Small intestine (tissue), 7 donors: ENCODE results near the gene KLF17. TPM values are rescaled to one million over a fixed set of nuclear protein-coding genes. Genes with fewer than 3 reads are reported as not detected.

Source experiments
- DNase-seq, 2 donors: peaks; one replicate each; pipeline versions ENCODE4 v3.0.0 to v3.0.0-alpha.2; 2013
- FAIRE-seq: peaks from 2 replicates; lab custom pipeline; 2012; peaks lifted over from hg19 to GRCh38; lab: Jason Lieb, UNC
- H3K27ac ChIP-seq, 3 donors: one replicate each; pipeline ENCODE4 v1.5.1; 2013; ENCODE audit warnings: low read length in 2 of 3, mild to moderate bottlenecking in 2 of 3, control low read depth in 1 of 3, inconsistent platforms in 1 of 3, low read depth in 1 of 3, moderate library complexity in 1 of 3
- H3K27me3 ChIP-seq, 3 donors: one replicate each; pipeline ENCODE4 v1.6.1; 2013; ENCODE audit warnings: low read length in 3 of 3, inconsistent platforms in 1 of 3; ENCODE audit not compliant: control insufficient read depth in 3 of 3, insufficient read depth in 3 of 3
- H3K36me3 ChIP-seq, 3 donors: one replicate each; pipeline ENCODE4 v1.6.1; 2013; ENCODE audit warnings: low read length in 3 of 3, inconsistent platforms in 1 of 3, low read depth in 1 of 3, mild to moderate bottlenecking in 1 of 3, moderate library complexity in 1 of 3; ENCODE audit not compliant: control insufficient read depth in 3 of 3, insufficient read depth in 2 of 3
- H3K4me1 ChIP-seq, 3 donors: one replicate each; pipeline ENCODE4 v1.6.1; 2013; ENCODE audit warnings: low read length in 2 of 3, inconsistent platforms in 1 of 3, low read depth in 1 of 3, mild to moderate bottlenecking in 1 of 3, moderate library complexity in 1 of 3; ENCODE audit not compliant: control insufficient read depth in 3 of 3, insufficient read depth in 2 of 3
- H3K4me3 ChIP-seq, 3 donors: one replicate each; pipeline ENCODE4 v1.5.1; 2013; ENCODE audit warnings: low read length in 3 of 3, control low read depth in 1 of 3, inconsistent platforms in 1 of 3, low read depth in 1 of 3, mild to moderate bottlenecking in 1 of 3, moderate library complexity in 1 of 3
- H3K9me3 ChIP-seq, 2 donors: one replicate each; pipeline ENCODE4 v1.6.1; 2013; ENCODE audit warnings: low read depth in 1 of 2, low read length in 1 of 2; ENCODE audit not compliant: control insufficient read depth in 2 of 2, insufficient read depth in 1 of 2
- WGBS, 3 donors: extraction: QIAGEN DNeasy Blood & Tissue Kit; methylation state at CpG; one replicate each; pipeline ENCODE4 v1.1.7; 2013; 5-methylcytosine and 5-hydroxymethylcytosine counted together
- polyA plus RNA-seq, 4 donors: library from polyadenylated mRNA; stranded (reverse) in 3 of 4; unstranded in 1 of 4; fragments of 200-250 nt in 3 of 4; fragments of 120-200 nt in 1 of 4; gene quantifications; one replicate each; pipeline versions ENCODE4 v1.2.1 to v1.2.3, GENCODE V29; 2013
- donor health status: healthy with polysubstance abuse.
- donor health status: control.
- donor health status: control.
- donor health status: Bipolar disorder and iron deficiency.
- donor health status: healthy.

KLF17 gene
- polyA plus RNA-seq, 4 donors, result 0.06 TPM; not detected in 3

- peaks cover 0 to 5% (median 0%) of the 10 kb centered on the region in 3 donors for H3K27me3 ChIP-seq
- H3K36me3 ChIP-seq, result no peaks in the 10 kb centered on the region
- H3K9me3 ChIP-seq, result no peaks in the 10 kb centered on the region
- no peak overlapping the region for H3K27ac ChIP-seq
- FAIRE-seq, result no peak
- H3K4me3 ChIP-seq, result no peak overlapping the region
- H3K4me1 ChIP-seq, result no peaks in the 10 kb centered on the region
- 43 to 73% (median 57%) methylated on average over 7 of the region's 7 CpGs for WGBS, 3 donors
- DNase-seq, result no peak
Measured at GRCh38 chr1:44101328-44101727, 17.3 kb upstream of the KLF17 start.

GRCh38 chr1:44103270-44104131 lies 15.1 kb upstream of the KLF17 start:
- no peaks in the 10 kb centered on the region for H3K4me1 ChIP-seq
- H3K4me3 ChIP-seq, result no peak overlapping the region
- H3K27me3 ChIP-seq, result peaks cover 0 to 5% (median 2%) of the 10 kb centered on the region in 3 donors
- no peaks in the 10 kb centered on the region for H3K36me3 ChIP-seq
- DNase-seq (peak; percentile 11 to 21), FAIRE-seq (no peak)
- 65 to 75% (median 67%) methylated on average over 46 of the region's 46 CpGs for WGBS, 3 donors
- H3K9me3 ChIP-seq, result no peaks in the 10 kb centered on the region
- H3K27ac ChIP-seq, result no peak overlapping the region

GRCh38 chr1:44105810-44106209 lies 12.8 kb upstream of the KLF17 start:
- 73 to 77% (median 76%) methylated on average over 3 of the region's 3 CpGs for WGBS, 3 donors
- H3K4me3 ChIP-seq, result no peak overlapping the region
- no peaks in the 10 kb centered on the region for H3K9me3 ChIP-seq
- H3K27ac ChIP-seq, result no peak overlapping the region
- peaks cover 0 to 5% (median 2%) of the 10 kb centered on the region in 3 donors for H3K27me3 ChIP-seq
- no peaks in the 10 kb centered on the region for H3K4me1 ChIP-seq
- DNase-seq (no peak), FAIRE-seq (no peak)
- H3K36me3 ChIP-seq, result no peaks in the 10 kb centered on the region

GRCh38 chr1:44108241-44108640 lies 10.4 kb upstream of the KLF17 start:
- FAIRE-seq, result no peak

DNA sequence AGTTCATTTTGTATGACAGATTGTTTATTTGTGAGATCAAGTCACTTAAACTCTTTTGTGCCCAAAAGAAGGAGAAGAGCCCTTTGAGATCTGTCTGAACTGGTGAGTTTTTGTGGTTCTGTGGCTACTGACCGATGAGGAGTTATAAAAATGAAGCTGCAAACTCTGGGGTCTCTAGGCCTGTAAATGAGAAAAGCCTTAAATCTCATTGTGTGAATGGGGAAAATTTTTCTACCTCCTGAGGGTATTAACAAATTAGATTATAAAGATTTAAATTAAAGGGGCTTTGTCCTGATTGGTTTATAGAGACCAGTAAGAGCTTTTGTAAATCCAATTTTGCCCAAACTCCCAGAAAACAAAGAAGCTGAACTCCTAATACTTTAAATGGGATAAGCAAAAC lies 9.7 kb upstream of the KLF17 start:
- Histone ChIP-seq H3K4me1 (no peaks in the 10 kb centered on the region), H3K27ac (no peak overlapping the region), H3K27me3 (peaks cover 0 to 7% (median 2%) of the 10 kb centered on the region in 3 donors), H3K9me3 (no peaks in the 10 kb centered on the region), H3K36me3 (no peaks in the 10 kb centered on the region), H3K4me3 (no peak overlapping the region)
- FAIRE-seq, result no peak
- no peak for DNase-seq
- WGBS, 3 donors, result 83 to 90% (median 87%) methylated on average over 1 of the region's 1 CpG

More at GRCh38 chr1:44108241-44108640, 10.4 kb upstream of the KLF17 start:
- Histone ChIP-seq H3K27me3 (peaks cover 0 to 5% (median 2%) of the 10 kb centered on the region in 3 donors), H3K4me3 (no peak overlapping the region), H3K36me3 (no peaks in the 10 kb centered on the region), H3K27ac (no peak overlapping the region), H3K4me1 (no peaks in the 10 kb centered on the region), H3K9me3 (no peaks in the 10 kb centered on the region)
- 74 to 85% (median 81%) methylated on average over 1 of the region's 1 CpG for WGBS, 3 donors
- no peak for DNase-seq

DNA sequence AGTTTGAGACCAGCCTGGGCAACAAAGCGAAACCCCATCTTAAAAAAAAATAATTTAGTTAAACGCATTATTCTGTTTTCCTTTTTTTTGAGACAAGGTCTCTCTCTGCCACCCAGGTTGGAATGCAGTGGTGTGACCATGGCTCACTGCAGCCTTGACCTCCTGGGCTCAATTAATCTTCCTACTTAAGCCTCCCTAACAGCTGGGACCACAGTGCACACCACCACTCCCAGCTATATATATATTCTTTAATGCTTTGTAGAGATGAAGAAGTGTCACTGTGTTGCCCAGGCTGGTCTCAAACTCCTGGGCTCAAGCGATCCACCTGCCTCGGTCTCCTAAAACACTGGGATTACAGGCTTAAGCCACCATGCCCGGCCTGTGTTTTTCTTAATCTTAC lies 7.7 kb upstream of the KLF17 start:
- H3K9me3 ChIP-seq, result no peaks in the 10 kb centered on the region
- no peak for FAIRE-seq
- no peak overlapping the region for H3K4me3 ChIP-seq
- H3K4me1 ChIP-seq, result no peaks in the 10 kb centered on the region
- H3K36me3 ChIP-seq, result no peaks in the 10 kb centered on the region
- WGBS, 3 donors, result 88 to 94% (median 89%) methylated on average over 5 of the region's 5 CpGs
- no peak overlapping the region for H3K27ac ChIP-seq
- DNase-seq, result no peak
- H3K27me3 ChIP-seq, result peaks cover 0 to 4% (median 2%) of the 10 kb centered on the region in 3 donors

- WGBS, 3 donors, result 77 to 84% (median 83%) methylated on average over 4 of the region's 4 CpGs
- FAIRE-seq (no peak), DNase-seq (no peak)
- H3K27me3 ChIP-seq, result peaks cover 0 to 2% (median 2%) of the 10 kb centered on the region in 3 donors
- no peak overlapping the region for H3K4me3 ChIP-seq
- no peaks in the 10 kb centered on the region for H3K36me3 ChIP-seq
- H3K9me3 ChIP-seq, result no peaks in the 10 kb centered on the region
- no peak overlapping the region for H3K27ac ChIP-seq
- H3K4me1 ChIP-seq, result no peaks in the 10 kb centered on the region
Measured at GRCh38 chr1:44111861-44112260, 6.8 kb upstream of the KLF17 start.

DNA sequence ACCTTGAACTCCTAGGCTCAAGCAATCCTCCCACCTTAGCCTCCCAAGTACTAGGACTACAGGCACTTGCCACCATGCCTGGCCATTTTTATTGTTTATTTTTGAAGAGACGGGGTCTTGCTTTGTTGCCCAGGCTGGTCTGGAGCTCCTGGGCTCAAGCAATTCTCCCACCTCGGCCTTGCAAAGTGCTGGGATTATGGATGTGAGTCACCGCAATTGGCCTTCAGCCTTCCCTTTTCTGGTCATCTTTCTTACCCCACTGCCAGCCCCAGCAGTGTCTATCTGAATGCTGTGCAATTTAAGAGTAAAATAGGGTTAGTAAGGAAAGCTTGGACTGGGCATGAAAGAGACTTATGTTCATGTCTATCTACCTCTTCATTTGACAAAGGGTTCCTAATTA lies 6.1 kb upstream of the KLF17 start:
- FAIRE-seq (no peak), DNase-seq (no peak)
- Histone ChIP-seq H3K27me3 (peaks cover 0 to 2% (median 2%) of the 10 kb centered on the region in 3 donors), H3K4me3 (no peak overlapping the region), H3K9me3 (no peaks in the 10 kb centered on the region), H3K27ac (no peak overlapping the region), H3K36me3 (no peaks in the 10 kb centered on the region), H3K4me1 (no peaks in the 10 kb centered on the region)
- WGBS, 3 donors, result 75 to 83% (median 81%) methylated on average over 3 of the region's 3 CpGs
